Measurements from ENCODE around the gene LSG1.

- TF ChIP-seq SMAD1 (IDR thresholded peaks at IDR 0.05; ENCODE audit: low read depth, partially characterized antibody) (no peak), SMC3 (IDR thresholded peaks at IDR 0.05; ENCODE audit: borderline replicate concordance, low read length) (no peak), BCLAF1 (IDR thresholded peaks at IDR 0.05) (no peak), PBX3 (IDR thresholded peaks at IDR 0.05; ENCODE audit: insufficient replicate concordance, low read depth, low read length) (no peak)
- TF ChIP-seq, protein P1, sequence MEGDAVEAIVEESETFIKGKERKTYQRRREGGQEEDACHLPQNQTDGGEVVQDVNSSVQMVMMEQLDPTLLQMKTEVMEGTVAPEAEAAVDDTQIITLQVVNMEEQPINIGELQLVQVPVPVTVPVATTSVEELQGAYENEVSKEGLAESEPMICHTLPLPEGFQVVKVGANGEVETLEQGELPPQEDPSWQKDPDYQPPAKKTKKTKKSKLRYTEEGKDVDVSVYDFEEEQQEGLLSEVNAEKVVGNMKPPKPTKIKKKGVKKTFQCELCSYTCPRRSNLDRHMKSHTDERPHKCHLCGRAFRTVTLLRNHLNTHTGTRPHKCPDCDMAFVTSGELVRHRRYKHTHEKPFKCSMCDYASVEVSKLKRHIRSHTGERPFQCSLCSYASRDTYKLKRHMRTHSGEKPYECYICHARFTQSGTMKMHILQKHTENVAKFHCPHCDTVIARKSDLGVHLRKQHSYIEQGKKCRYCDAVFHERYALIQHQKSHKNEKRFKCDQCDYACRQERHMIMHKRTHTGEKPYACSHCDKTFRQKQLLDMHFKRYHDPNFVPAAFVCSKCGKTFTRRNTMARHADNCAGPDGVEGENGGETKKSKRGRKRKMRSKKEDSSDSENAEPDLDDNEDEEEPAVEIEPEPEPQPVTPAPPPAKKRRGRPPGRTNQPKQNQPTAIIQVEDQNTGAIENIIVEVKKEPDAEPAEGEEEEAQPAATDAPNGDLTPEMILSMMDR (IDR thresholded peaks at IDR 0.05 in 2 of 3, conservative IDR thresholded peaks at IDR 0.05 in 1 of 3; ENCODE audit: control insufficient read depth in 2 of 3, extremely low read depth in 1 of 3, insufficient read depth in 1 of 3, low read depth in 3 of 3, low read length in 3 of 3) = no peak
Observed at GRCh38 chr3:194688200-194688740, 16.3 kb upstream of the LSG1 start.
